GM12865 (cell line): ENCODE data around the gene BUB1.
"Not testable (repeated sequence)": the region's sequence is repeated elsewhere in the genome, so short reads cannot be mapped to it uniquely, and the experiment has no call there.

Source experiments
- DNase-seq: peaks from one replicate; pipeline ENCODE4 v3.0.0; 2010; ENCODE audit warnings: low read depth
- H3K4me3 ChIP-seq: 2 replicates; pipeline ENCODE4 v1.5.1; 2011; ENCODE audit warnings: mild to moderate bottlenecking, low read depth, low read length, control low read depth
- CTCF ChIP-seq: IDR thresholded peaks from 2 replicates; pipeline ENCODE4 v1.5.1; 2011; ENCODE audit warnings: low read length, control low read depth, low read depth, inconsistent platforms; ENCODE audit not compliant: insufficient read depth; ENCODE audit errors: missing control alignments

Gene BUB1

GRCh38 chr2:110642360-110642759 lies 35.5 kb downstream of the BUB1 start:
- TF ChIP-seq CTCF: no peak
- H3K4me3 ChIP-seq: no peak overlapping the region
- DNase-seq: no peak

GRCh38 chr2:110639972-110640371 lies 37.9 kb downstream of the BUB1 start:
- no peak overlapping the region for H3K4me3 ChIP-seq
- DNase-seq: no peak
- TF ChIP-seq CTCF: no peak

GRCh38 chr2:110638952-110639695 lies 38.7 kb downstream of the BUB1 start:
- H3K4me3 ChIP-seq: no peak overlapping the region

GRCh38 chr2:110638004-110638403 lies 39.9 kb downstream of the BUB1 start:
- H3K4me3 ChIP-seq: no peak overlapping the region

More at GRCh38 chr2:110638952-110639695, 38.7 kb downstream of the BUB1 start:
- no peak for DNase-seq
- TF ChIP-seq CTCF: no peak

GRCh38 chr2:110637093-110637492 lies 40.8 kb downstream of the BUB1 start:
- DNase-seq: no peak
- no peak overlapping the region for H3K4me3 ChIP-seq
- no peak for TF ChIP-seq CTCF

More at GRCh38 chr2:110638004-110638403, 39.9 kb downstream of the BUB1 start:
- DNase-seq: no peak
- no peak for TF ChIP-seq CTCF

- DNase-seq, H3K4me3 ChIP-seq: not testable (repeated sequence)
Observed at GRCh38 chr2:110635949-110636628, 41.8 kb downstream of the BUB1 start.

GRCh38 chr2:110627348-110627747 lies 50.5 kb downstream of the BUB1 start:
- H3K4me3 ChIP-seq, DNase-seq: not testable (repeated sequence)

GRCh38 chr2:110619326-110619939 lies 58.4 kb downstream of the BUB1 start:
- not testable (repeated sequence) for H3K4me3 ChIP-seq, DNase-seq

GRCh38 chr2:110613927-110614326 lies 63.9 kb downstream of the BUB1 start:
- not testable (repeated sequence) for H3K4me3 ChIP-seq, DNase-seq

- DNase-seq, H3K4me3 ChIP-seq: not testable (repeated sequence)
Observed at GRCh38 chr2:110610613-110611250, 67.1 kb downstream of the BUB1 start.

GRCh38 chr2:110609843-110610612 lies 67.8 kb downstream of the BUB1 start:
- not testable (repeated sequence) for DNase-seq, H3K4me3 ChIP-seq
